ENCODE data around the gene ADD3.

- TF ChIP-seq, protein P1, sequence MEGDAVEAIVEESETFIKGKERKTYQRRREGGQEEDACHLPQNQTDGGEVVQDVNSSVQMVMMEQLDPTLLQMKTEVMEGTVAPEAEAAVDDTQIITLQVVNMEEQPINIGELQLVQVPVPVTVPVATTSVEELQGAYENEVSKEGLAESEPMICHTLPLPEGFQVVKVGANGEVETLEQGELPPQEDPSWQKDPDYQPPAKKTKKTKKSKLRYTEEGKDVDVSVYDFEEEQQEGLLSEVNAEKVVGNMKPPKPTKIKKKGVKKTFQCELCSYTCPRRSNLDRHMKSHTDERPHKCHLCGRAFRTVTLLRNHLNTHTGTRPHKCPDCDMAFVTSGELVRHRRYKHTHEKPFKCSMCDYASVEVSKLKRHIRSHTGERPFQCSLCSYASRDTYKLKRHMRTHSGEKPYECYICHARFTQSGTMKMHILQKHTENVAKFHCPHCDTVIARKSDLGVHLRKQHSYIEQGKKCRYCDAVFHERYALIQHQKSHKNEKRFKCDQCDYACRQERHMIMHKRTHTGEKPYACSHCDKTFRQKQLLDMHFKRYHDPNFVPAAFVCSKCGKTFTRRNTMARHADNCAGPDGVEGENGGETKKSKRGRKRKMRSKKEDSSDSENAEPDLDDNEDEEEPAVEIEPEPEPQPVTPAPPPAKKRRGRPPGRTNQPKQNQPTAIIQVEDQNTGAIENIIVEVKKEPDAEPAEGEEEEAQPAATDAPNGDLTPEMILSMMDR (IDR thresholded peaks at IDR 0.05; ENCODE audit: low read depth, low read length, missing input control), result no peak
- no peak for TF ChIP-seq RXRA (IDR thresholded peaks at IDR 0.05)
- no peak for TF ChIP-seq ATF3 (IDR thresholded peaks at IDR 0.05)
- TF ChIP-seq YY1 (IDR thresholded peaks at IDR 0.05), result no peak
- TF ChIP-seq SP1 (IDR thresholded peaks at IDR 0.05), result no peak
- TF ChIP-seq, protein P2, sequence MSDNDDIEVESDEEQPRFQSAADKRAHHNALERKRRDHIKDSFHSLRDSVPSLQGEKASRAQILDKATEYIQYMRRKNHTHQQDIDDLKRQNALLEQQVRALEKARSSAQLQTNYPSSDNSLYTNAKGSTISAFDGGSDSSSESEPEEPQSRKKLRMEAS (IDR thresholded peaks at IDR 0.05), result no peak
These were observed 142.3 kb downstream of the ADD3 start for GRCh38 chr10:110150046-110150445.
